HCT116 (cell line): ENCODE results near the gene AEBP2. TPM values are rescaled to one million over a fixed set of nuclear protein-coding genes. Genes with fewer than 3 reads are reported as not detected.

Experiments used
- ATAC-seq: fragments of 200-7000 bp; cut with Tn5 transposase; 2 replicates; pipeline ENCODE4 v1.9.1; 2020; ENCODE audit warnings: mild to moderate bottlenecking, moderate library complexity
- BruUV-seq: library from RNA; stranded (reverse); fragments of 400-500 nt; replicated peaks from 2 replicates; lab custom pipeline; 2021; lab: Mats Ljungman, UMichigan
- CTCF ChIA-PET: fragments of 300-600 bp; sonication (Branson Sonifier 250); formaldehyde crosslinking; loops from one replicate; lab custom pipeline; 2021; ENCODE audit warnings: antibody characterized with exemption; lab: Charles Lee
- POLR2A ChIA-PET: fragments of 300-600, 350-600 bp; sonication (Branson Sonifier 250); formaldehyde crosslinking; loops from one replicate; lab custom pipeline; 2021; ENCODE audit warnings: antibody characterized with exemption; lab: Charles Lee
- RAD21 ChIA-PET, 2 experiments: fragments of 300-600 bp; sonication (Branson Sonifier 250); formaldehyde crosslinking; loops; one replicate each; lab custom pipeline; 2023; ENCODE audit warnings: low total read pairs in 2 of 2; ENCODE audit not compliant: uncharacterized antibody in 2 of 2, unreplicated experiment in 2 of 2, low non-redundant PET in 1 of 2; lab: Charles Lee
- DNase-seq: peaks from one replicate; pipeline ENCODE4 v3.0.0-alpha.2; 2010; ENCODE audit warnings: low read depth, low spot score
- H2AFZ ChIP-seq: fragments of 200-600 bp; shearing (Covaris generic), sonication (generic); 2 replicates; pipeline ENCODE4 v1.6.1; 2017; ENCODE audit warnings: low read depth, mixed run types, mixed read lengths, antibody characterized with exemption, low read length; ENCODE audit not compliant: poor library complexity, severe bottlenecking
- H3K27ac ChIP-seq: 2 replicates; pipeline ENCODE4 v1.5.1; 2012; ENCODE audit warnings: low read depth, low read length
- H3K27me3 ChIP-seq: fragments of 200-600 bp; sonication (generic); 2 replicates; pipeline ENCODE4 v1.6.1; 2016; ENCODE audit warnings: mixed run types, low read length, mixed read lengths; ENCODE audit not compliant: insufficient read depth
- H3K36me3 ChIP-seq, 2 experiments: fragments of 200-500 bp in 1 of 2; fragments of 200-600 bp in 1 of 2; sonication (Bioruptor generic) in 1 of 2; sonication (generic) in 1 of 2; 2 replicates each; pipeline versions ENCODE4 v1.5.1 to v1.6.1; 2014 to 2016; ENCODE audit warnings: low read length in 2 of 2, inconsistent platforms in 1 of 2, mixed read lengths in 1 of 2, mixed run types in 1 of 2; ENCODE audit not compliant: insufficient read depth in 2 of 2, control insufficient read depth in 1 of 2
- H3K4me1 ChIP-seq, 2 experiments: fragments of 200-600 bp in 1 of 2; sonication (generic) in 1 of 2; 2 replicates each; pipeline versions ENCODE4 v1.5.1 to v1.6.1; 2012 to 2017; ENCODE audit warnings: low read length in 2 of 2, inconsistent platforms in 1 of 2, mild to moderate bottlenecking in 1 of 2, mixed read lengths in 1 of 2, mixed run types in 1 of 2, moderate library complexity in 1 of 2; ENCODE audit not compliant: insufficient read depth in 2 of 2, control insufficient read depth in 1 of 2
- H3K4me2 ChIP-seq: fragments of 200-600 bp; sonication (generic); 2 replicates; pipeline ENCODE4 v1.6.1; 2017; ENCODE audit warnings: mixed run types, low read length, mixed read lengths
- H3K4me3 ChIP-seq, 2 experiments: fragments of 200-600 bp in 1 of 2; sonication (generic) in 1 of 2; replicated peaks in 1 of 2; 2 replicates each; pipeline ENCODE4 v1.5.1; 2011 to 2016; ENCODE audit warnings: low read length in 2 of 2, control low read depth in 1 of 2, low read depth in 1 of 2, mild to moderate bottlenecking in 1 of 2, mixed read lengths in 1 of 2, mixed run types in 1 of 2
- H3K79me2 ChIP-seq: fragments of 200-600 bp; sonication (generic); 2 replicates; pipeline ENCODE4 v1.6.1; 2017; ENCODE audit warnings: mild to moderate bottlenecking, mixed run types, low read length, moderate library complexity, mixed read lengths; ENCODE audit not compliant: insufficient read depth
- H3K9ac ChIP-seq: fragments of 200-600 bp; sonication (generic); 2 replicates; pipeline ENCODE4 v1.6.1; 2016; ENCODE audit warnings: low read length, mixed read lengths
- H3K9me2 ChIP-seq: fragments of 200-600 bp; sonication (generic), shearing (Covaris generic); 2 replicates; pipeline ENCODE4 v1.6.1; 2017; ENCODE audit warnings: mixed run types, mild to moderate bottlenecking, moderate library complexity; ENCODE audit not compliant: insufficient read depth
- H3K9me3 ChIP-seq, 2 experiments: fragments of 200-500 bp in 1 of 2; fragments of 200-600 bp in 1 of 2; sonication (Bioruptor generic) in 1 of 2; sonication (generic) in 1 of 2; 2 replicates each; pipeline ENCODE4 v1.6.1; 2014 to 2017; ENCODE audit warnings: low read length in 2 of 2, mixed read lengths in 2 of 2, inconsistent platforms in 1 of 2, low read depth in 1 of 2, mild to moderate bottlenecking in 1 of 2, mixed run types in 1 of 2, moderate library complexity in 1 of 2; ENCODE audit not compliant: control insufficient read depth in 1 of 2, insufficient read depth in 1 of 2
- H4K20me1 ChIP-seq: fragments of 200-600 bp; sonication (generic), shearing (Covaris generic); 2 replicates; pipeline ENCODE4 v1.6.1; 2017; ENCODE audit warnings: mixed run types, mild to moderate bottlenecking, moderate library complexity; ENCODE audit not compliant: insufficient read depth
- CEBPB ChIP-seq: IDR thresholded peaks from 2 replicates; pipeline ENCODE4 v1.6.1; 2012; ENCODE audit warnings: low read depth
- ELF1 ChIP-seq: IDR thresholded peaks from 2 replicates; pipeline ENCODE4 v1.6.1; 2012; ENCODE audit warnings: low read depth, borderline replicate concordance
- EZH2 ChIP-seq: fragments of 200-600 bp; sonication (generic); IDR thresholded peaks from 2 replicates; pipeline ENCODE4 v1.6.1; 2017; ENCODE audit warnings: antibody characterized with exemption, mixed run types
- MAX ChIP-seq: IDR thresholded peaks from 2 replicates; pipeline ENCODE4 v1.6.1; 2012
- SP1 ChIP-seq: IDR thresholded peaks from 2 replicates; pipeline ENCODE4 v1.6.1; 2012; ENCODE audit warnings: low read depth
- TCF7L2 ChIP-seq: IDR thresholded peaks from 2 replicates; pipeline ENCODE4 v1.7.0; 2011; ENCODE audit warnings: borderline replicate concordance, inconsistent platforms; ENCODE audit not compliant: insufficient read depth, insufficient read length; ENCODE audit errors: extremely low read depth
- intact Hi-C: fragments of 100-400 bp; cut with micrococcal nuclease; formaldehyde crosslinking; loops from 2 replicates; pipeline ENCODE4 v1.10.0; 2022
- total RNA-seq: library from RNA; stranded (reverse); gene quantifications from one replicate; pipeline ENCODE4 v1.2.1, GENCODE V29; 2021; ENCODE audit not compliant: unreplicated experiment
- TF ChIP-seq, protein P1 (sequence below): IDR thresholded peaks from 2 replicates; pipeline ENCODE4 v1.6.1; 2012; ENCODE audit warnings: low read depth

AEBP2 gene
- total RNA-seq, 1 experiment from 2014 or later = 44.6 TPM

- TF ChIP-seq CEBPB (no peak), EZH2 (no peak), MAX (no peak), TCF7L2 (no peak), SP1 (no peak), ELF1 (no peak)
- TF ChIP-seq, protein P1, sequence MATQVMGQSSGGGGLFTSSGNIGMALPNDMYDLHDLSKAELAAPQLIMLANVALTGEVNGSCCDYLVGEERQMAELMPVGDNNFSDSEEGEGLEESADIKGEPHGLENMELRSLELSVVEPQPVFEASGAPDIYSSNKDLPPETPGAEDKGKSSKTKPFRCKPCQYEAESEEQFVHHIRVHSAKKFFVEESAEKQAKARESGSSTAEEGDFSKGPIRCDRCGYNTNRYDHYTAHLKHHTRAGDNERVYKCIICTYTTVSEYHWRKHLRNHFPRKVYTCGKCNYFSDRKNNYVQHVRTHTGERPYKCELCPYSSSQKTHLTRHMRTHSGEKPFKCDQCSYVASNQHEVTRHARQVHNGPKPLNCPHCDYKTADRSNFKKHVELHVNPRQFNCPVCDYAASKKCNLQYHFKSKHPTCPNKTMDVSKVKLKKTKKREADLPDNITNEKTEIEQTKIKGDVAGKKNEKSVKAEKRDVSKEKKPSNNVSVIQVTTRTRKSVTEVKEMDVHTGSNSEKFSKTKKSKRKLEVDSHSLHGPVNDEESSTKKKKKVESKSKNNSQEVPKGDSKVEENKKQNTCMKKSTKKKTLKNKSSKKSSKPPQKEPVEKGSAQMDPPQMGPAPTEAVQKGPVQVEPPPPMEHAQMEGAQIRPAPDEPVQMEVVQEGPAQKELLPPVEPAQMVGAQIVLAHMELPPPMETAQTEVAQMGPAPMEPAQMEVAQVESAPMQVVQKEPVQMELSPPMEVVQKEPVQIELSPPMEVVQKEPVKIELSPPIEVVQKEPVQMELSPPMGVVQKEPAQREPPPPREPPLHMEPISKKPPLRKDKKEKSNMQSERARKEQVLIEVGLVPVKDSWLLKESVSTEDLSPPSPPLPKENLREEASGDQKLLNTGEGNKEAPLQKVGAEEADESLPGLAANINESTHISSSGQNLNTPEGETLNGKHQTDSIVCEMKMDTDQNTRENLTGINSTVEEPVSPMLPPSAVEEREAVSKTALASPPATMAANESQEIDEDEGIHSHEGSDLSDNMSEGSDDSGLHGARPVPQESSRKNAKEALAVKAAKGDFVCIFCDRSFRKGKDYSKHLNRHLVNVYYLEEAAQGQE = no peak
- Histone ChIP-seq H4K20me1 (peaks cover 18% of the 10 kb centered on the region; the same call in 1 of the 2 replicates), H3K9ac (no peak overlapping the region), H3K79me2 (peaks cover 100% of the 10 kb centered on the region), H3K9me2 (no peaks in the 10 kb centered on the region), H3K4me1 (no peaks in the 10 kb centered on the region), H3K4me2 (no peak overlapping the region), H2AFZ (no peak overlapping the region), H3K27ac (no peak overlapping the region), H3K9me3 (no peaks in the 10 kb centered on the region), H3K27me3 (no peaks in the 10 kb centered on the region), H3K36me3 (no peaks in the 10 kb centered on the region), H3K4me3 (no peak overlapping the region)
- BruUV-seq = no TSS peak
- intact Hi-C loops = no loop called here
- DNase-seq (no peak), ATAC-seq (no peak)
- RAD21 ChIA-PET = no interaction called here
- CTCF ChIA-PET = no interaction called here
- POLR2A ChIA-PET = no interaction called here
Measured at GRCh38 chr12:19453961-19454360, 14.7 kb downstream of the AEBP2 start.
